IMR-90 (cell line): ENCODE data around the gene SDCCAG8. TPM values are rescaled to one million over a fixed set of nuclear protein-coding genes. Genes with fewer than 3 reads are reported as not detected.

Experiments
- ATAC-seq: fragments of 200-7000 bp; cut with Tn5 transposase; 2 replicates; pipeline ENCODE4 v1.9.1; 2020; ENCODE audit warnings: low read depth, mild to moderate bottlenecking, moderate library complexity
- BruUV-seq: library from RNA; stranded (reverse); fragments of 400-500 nt; replicated peaks from 2 replicates; lab custom pipeline; 2021; lab: Mats Ljungman, UMichigan
- CTCF ChIA-PET: fragments of 300-600 bp; formaldehyde crosslinking; extraction: SDS; loops from one replicate; lab custom pipeline; 2021; ENCODE audit warnings: antibody characterized with exemption; lab: Yijun Ruan, JAX
- POLR2A ChIA-PET: fragments of 300-600 bp; sonication (Branson Sonifier 250); formaldehyde crosslinking; loops from one replicate; lab custom pipeline; 2022; ENCODE audit warnings: antibody characterized with exemption; ENCODE audit not compliant: unreplicated experiment; lab: Charles Lee
- DNase-seq: peaks from one replicate; pipeline ENCODE4 v3.0.0; 2013
- H2AFZ ChIP-seq: replicated peaks from 2 replicates; pipeline ENCODE3; 2013; ENCODE audit warnings: low read length, mild to moderate bottlenecking; ENCODE audit not compliant: poor library complexity
- H2AK5ac ChIP-seq: 2 replicates; pipeline ENCODE4 v1.6.1; 2013; ENCODE audit warnings: low read depth, low read length, inconsistent platforms
- H2AK9ac ChIP-seq: replicated peaks from 2 replicates; pipeline ENCODE3; 2013; ENCODE audit warnings: mild to moderate bottlenecking, low read depth, low read length, moderate library complexity; ENCODE audit not compliant: poor library complexity
- H2BK120ac ChIP-seq: 2 replicates; pipeline ENCODE4 v1.6.1; 2013; ENCODE audit warnings: low read depth, low read length, inconsistent platforms
- H2BK15ac ChIP-seq: 3 replicates; pipeline ENCODE4 v1.6.1; 2013; ENCODE audit warnings: low read depth, low read length, inconsistent platforms
- H2BK20ac ChIP-seq: 2 replicates; pipeline ENCODE4 v1.6.1; 2013; ENCODE audit warnings: low read depth, mild to moderate bottlenecking, inconsistent platforms, low read length, moderate library complexity
- H2BK5ac ChIP-seq: 2 replicates; pipeline ENCODE4 v1.6.1; 2013; ENCODE audit warnings: mild to moderate bottlenecking, low read depth, low read length, inconsistent platforms; ENCODE audit not compliant: poor library complexity, severe bottlenecking
- H3K14ac ChIP-seq: replicated peaks from 2 replicates; pipeline ENCODE4 v1.6.1; 2013; ENCODE audit warnings: low read depth, low read length, inconsistent platforms
- H3K18ac ChIP-seq: 2 replicates; pipeline ENCODE4 v1.6.1; 2013; ENCODE audit warnings: low read depth, low read length, control low read depth
- H3K23ac ChIP-seq: 2 replicates; pipeline ENCODE4 v1.6.1; 2013; ENCODE audit warnings: low read depth, low read length, inconsistent platforms
- H3K27ac ChIP-seq: 2 replicates; pipeline ENCODE4 v1.5.1; 2013; ENCODE audit warnings: mild to moderate bottlenecking, control low read depth, low read length; ENCODE audit not compliant: insufficient read depth
- H3K27me3 ChIP-seq: 2 replicates; pipeline ENCODE4 v1.6.1; 2013; ENCODE audit warnings: low read length; ENCODE audit not compliant: control insufficient read depth, insufficient read depth
- H3K36me3 ChIP-seq: 2 replicates; pipeline ENCODE4 v1.6.1; 2013; ENCODE audit warnings: low read length, mixed read lengths; ENCODE audit not compliant: control insufficient read depth, insufficient read depth
- H3K4ac ChIP-seq: 2 replicates; pipeline ENCODE4 v1.6.1; 2013; ENCODE audit warnings: low read depth, low read length, inconsistent platforms
- H3K4me1 ChIP-seq: 2 replicates; pipeline ENCODE4 v1.6.1; 2013; ENCODE audit warnings: low read length, mixed read lengths; ENCODE audit not compliant: control insufficient read depth, insufficient read depth
- H3K4me2 ChIP-seq: 2 replicates; pipeline ENCODE4 v1.6.1; 2013; ENCODE audit warnings: low read depth, mild to moderate bottlenecking, control low read depth, low read length, moderate library complexity
- H3K4me3 ChIP-seq: 2 replicates; pipeline ENCODE4 v1.5.1; 2013; ENCODE audit warnings: low read depth, mild to moderate bottlenecking, control low read depth, low read length, moderate library complexity; ENCODE audit not compliant: insufficient read depth
- H3K56ac ChIP-seq: 2 replicates; pipeline ENCODE4 v1.6.1; 2013; ENCODE audit warnings: low read length, inconsistent platforms; ENCODE audit not compliant: insufficient read depth; ENCODE audit errors: extremely low read depth
- H3K79me1 ChIP-seq, 2 experiments: 2 replicates each; pipeline ENCODE4 v1.6.1; 2013; ENCODE audit warnings: low read length in 2 of 2, inconsistent platforms in 1 of 2, low read depth in 1 of 2
- H3K9ac ChIP-seq: 2 replicates; pipeline ENCODE4 v1.6.1; 2013; ENCODE audit warnings: low read depth, low read length, control low read depth
- H3K9me1 ChIP-seq: 2 replicates; pipeline ENCODE4 v1.6.1; 2013; ENCODE audit warnings: low read length, inconsistent platforms; ENCODE audit not compliant: insufficient read depth
- H3K9me3 ChIP-seq: 2 replicates; pipeline ENCODE4 v1.6.1; 2013; ENCODE audit warnings: low read length; ENCODE audit not compliant: control insufficient read depth, insufficient read depth
- H4K20me1 ChIP-seq: 2 replicates; pipeline ENCODE4 v1.6.1; 2013; ENCODE audit warnings: low read length, inconsistent platforms; ENCODE audit not compliant: insufficient read depth
- H4K5ac ChIP-seq: 2 replicates; pipeline ENCODE4 v1.6.1; 2013; ENCODE audit warnings: mild to moderate bottlenecking, low read depth, low read length, control low read depth
- H4K8ac ChIP-seq, 2 experiments: 2 replicates each; pipeline ENCODE4 v1.6.1; 2013; ENCODE audit warnings: low read depth in 2 of 2, low read length in 2 of 2, control low read depth in 1 of 2, inconsistent platforms in 1 of 2
- H4K91ac ChIP-seq: 2 replicates; pipeline ENCODE4 v1.6.1; 2013; ENCODE audit warnings: low read depth, low read length, inconsistent platforms; ENCODE audit not compliant: insufficient read depth
- BHLHE40 ChIP-seq: fragments of 150-350 bp; IDR thresholded peaks from 2 replicates; pipeline ENCODE4 v1.6.1; 2016; ENCODE audit warnings: mild to moderate bottlenecking, low read depth, low read length
- CEBPB ChIP-seq: IDR thresholded peaks from 2 replicates; pipeline ENCODE4 v1.6.1; 2012; ENCODE audit warnings: low read depth, low read length, improper control_type of control experiment
- CHD1 ChIP-seq: IDR thresholded peaks from 2 replicates; pipeline ENCODE4 v1.6.1; 2012; ENCODE audit warnings: low read depth, low read length, improper control_type of control experiment
- CTCF ChIP-seq: conservative IDR thresholded peaks from 2 replicates; pipeline ENCODE4 v1.5.1; 2012; ENCODE audit warnings: mild to moderate bottlenecking, low read depth, low read length, improper control_type of control experiment
- ELK1 ChIP-seq: fragments of 150-350 bp; IDR thresholded peaks from 2 replicates; pipeline ENCODE4 v1.6.1; 2016; ENCODE audit warnings: low read depth, mild to moderate bottlenecking, low read length, moderate library complexity, borderline replicate concordance
- FOS ChIP-seq: fragments of 150-350 bp; IDR thresholded peaks from 2 replicates; pipeline ENCODE4 v1.6.1; 2016; ENCODE audit warnings: low read depth, low read length
- MAFK ChIP-seq: IDR thresholded peaks from 2 replicates; pipeline ENCODE4 v1.6.1; 2012; ENCODE audit warnings: low read depth, low read length, improper control_type of control experiment
- MAZ ChIP-seq: IDR thresholded peaks from 2 replicates; pipeline ENCODE4 v1.6.1; 2012; ENCODE audit warnings: low read depth, mild to moderate bottlenecking, low read length, improper control_type of control experiment, moderate library complexity, borderline replicate concordance
- MXI1 ChIP-seq: IDR thresholded peaks from 2 replicates; pipeline ENCODE4 v1.6.1; 2012; ENCODE audit warnings: low read depth, mild to moderate bottlenecking, low read length, moderate library complexity, borderline replicate concordance
- NFE2L2 ChIP-seq: fragments of 150-350 bp; IDR thresholded peaks from 2 replicates; pipeline ENCODE4 v1.6.1; 2016; ENCODE audit warnings: low read depth, mild to moderate bottlenecking, low read length
- POLR2A ChIP-seq: IDR thresholded peaks from 2 replicates; pipeline ENCODE4 v1.6.1; 2012; ENCODE audit warnings: mild to moderate bottlenecking, low read depth, low read length
- RAD21 ChIP-seq: IDR thresholded peaks from 2 replicates; pipeline ENCODE4 v1.6.1; 2012; ENCODE audit warnings: low read length, improper control_type of control experiment
- RCOR1 ChIP-seq: IDR thresholded peaks from 2 replicates; pipeline ENCODE4 v1.6.1; 2012; ENCODE audit warnings: mild to moderate bottlenecking, low read length, improper control_type of control experiment; ENCODE audit not compliant: insufficient replicate concordance
- RFX5 ChIP-seq: IDR thresholded peaks from 2 replicates; pipeline ENCODE4 v1.8.0; 2012; ENCODE audit warnings: low read depth, mild to moderate bottlenecking, low read length, moderate library complexity
- SMC3 ChIP-seq: fragments of 150-350 bp; IDR thresholded peaks from 2 replicates; pipeline ENCODE4 v1.6.1; 2016; ENCODE audit warnings: low read depth, mild to moderate bottlenecking, antibody characterized with exemption, low read length, moderate library complexity
- USF2 ChIP-seq: fragments of 150-350 bp; IDR thresholded peaks from 2 replicates; pipeline ENCODE4 v1.6.1; 2017; ENCODE audit warnings: mild to moderate bottlenecking, antibody characterized with exemption, low read length, low read depth
- WGBS, 2 experiments: methylation state at CpG; one replicate each; pipeline versions ENCODE4 v1.1.5 to v1.1.7; 2013; ENCODE audit warnings: missing lambda C conversion rate in 2 of 2; ENCODE audit not compliant: insufficient read length in 1 of 2; ENCODE audit errors: extremely low coverage in 2 of 2; 5-methylcytosine and 5-hydroxymethylcytosine counted together
- dilution Hi-C: fragments of 300-500 bp; cut with HindIII; formaldehyde crosslinking; loops from one replicate; pipeline ENCODE4 v1.14.3; 2018; ENCODE audit warnings: low sequenced_read_pairs; ENCODE audit not compliant: unreplicated experiment
- in situ Hi-C: fragments of 300-500 bp; cut with MboI; formaldehyde crosslinking; loops from 3 replicates; pipeline ENCODE4 v1.14.3; 2019; ENCODE audit warnings: low sequenced_read_pairs, inconsistent platforms, mixed read lengths
- intact Hi-C: fragments of 100-400 bp; cut with micrococcal nuclease; formaldehyde crosslinking; loops from 2 replicates; pipeline ENCODE4 v1.10.0; 2022
- polyA plus RNA-seq, 3 experiments: library from polyadenylated mRNA; depleted of rRNA; stranded (reverse); fragments of >200 nt; gene quantifications; 2 replicates each; pipeline ENCODE4 v1.2.3, GENCODE V29; 2012; ENCODE audit warnings: low replicate concordance in 1 of 3
- total RNA-seq: library from RNA; depleted of rRNA; stranded (reverse); fragments of >200 nt; gene quantifications from 2 replicates; pipeline ENCODE4 v1.2.3, GENCODE V29; 2012

SDCCAG8 gene
- total and polyA plus RNA-seq, 2 of the 4 experiments (the other 2 are of a cell fraction), result 25.2 to 46.8 TPM

DNA sequence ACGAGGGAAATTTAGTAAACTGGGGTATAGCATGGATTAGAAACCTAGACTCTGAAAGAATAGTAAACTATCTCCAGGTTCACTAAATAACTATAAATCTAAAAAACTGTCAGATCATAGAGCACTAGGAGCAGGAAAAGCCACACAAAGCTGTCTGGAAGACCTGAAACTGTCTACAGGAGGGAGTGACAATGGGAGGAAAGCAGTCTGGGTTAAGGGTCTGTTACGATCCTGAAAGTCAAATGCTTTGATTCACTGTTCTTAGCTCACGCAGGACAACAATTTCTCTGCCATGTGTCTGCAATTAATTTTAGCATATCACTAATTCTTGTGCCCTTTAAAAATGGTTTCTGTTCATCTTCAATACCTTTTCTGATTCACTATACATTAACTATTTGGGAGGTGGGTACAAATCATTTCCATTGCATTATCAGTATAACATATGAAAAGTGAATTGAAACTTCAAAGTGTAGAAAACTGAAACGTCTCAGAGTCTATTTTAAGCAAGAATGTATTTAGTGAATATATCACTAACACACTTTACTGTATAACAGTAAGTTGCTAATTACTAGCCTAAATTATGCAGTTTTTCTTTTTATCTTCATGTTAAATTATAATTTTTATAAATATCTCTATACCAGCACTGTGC is 19.1 kb upstream of the SDCCAG8 start:
- BruUV-seq, result no TSS peak
- Histone ChIP-seq H2BK20ac (no peak overlapping the region), H4K20me1 (peaks cover 60% of the 10 kb centered on the region), H3K9me3 (peaks cover 4% of the 10 kb centered on the region), H3K27ac (peak overlapping the region; percentile 9; the same call in 1 of the 2 replicates), H3K14ac (no peak overlapping the region), H3K36me3 (peaks cover 10% of the 10 kb centered on the region), H2AK5ac (no peak overlapping the region), H4K91ac (no peak overlapping the region), H4K8ac (no peak overlapping the region), H2AK9ac (no peak overlapping the region), H4K5ac (no peak overlapping the region), H3K4ac (no peak overlapping the region), H3K79me1 (peaks cover 7 to 27% of the 10 kb centered on the region in 2 experiments; a peak in 3 of 4 replicates), H3K4me1 (peaks cover 5% of the 10 kb centered on the region), H3K23ac (peak overlapping the region; percentile 63; the same call in 1 of the 2 replicates), H3K18ac (no peak overlapping the region), H3K4me3 (no peak overlapping the region), H2AFZ (no peak overlapping the region), H3K27me3 (no peaks in the 10 kb centered on the region), H3K9ac (no peak overlapping the region), H2BK15ac (no peak overlapping the region), H3K9me1 (no peaks in the 10 kb centered on the region), H2BK120ac (no peak overlapping the region), H3K4me2 (no peak overlapping the region), H3K56ac (no peak overlapping the region), H2BK5ac (peak overlapping the region; percentile 28)
- ATAC-seq (no peak), DNase-seq (no peak)
- no CpG with 5 or more reads among the region's 4 CpGs for WGBS, 2 experiments
- TF ChIP-seq MAZ, result no peak
- TF ChIP-seq FOS, result no peak
- TF ChIP-seq POLR2A, result no peak
- TF ChIP-seq MXI1, result no peak
- no peak for TF ChIP-seq USF2
- TF ChIP-seq CEBPB, result no peak
- no peak for TF ChIP-seq CTCF
- no peak for TF ChIP-seq RFX5
- TF ChIP-seq RAD21, result no peak
- no peak for TF ChIP-seq CHD1
- TF ChIP-seq ELK1, result no peak
- TF ChIP-seq SMC3, result no peak
- no peak for TF ChIP-seq RCOR1
- no peak for TF ChIP-seq NFE2L2
- no peak for TF ChIP-seq BHLHE40
- no peak for TF ChIP-seq MAFK
- intact Hi-C loops (no loop called here), dilution Hi-C loops (no loop called here), in situ Hi-C loops (no loop called here)
- ChIA-PET POLR2A (no interaction called here), CTCF (no interaction called here)
